H1 (cell line): ENCODE measurements around the gene CPE.

Source experiments
- CHD2 ChIP-seq: IDR thresholded peaks from 2 replicates; pipeline ENCODE4 v1.6.1; 2012; ENCODE audit warnings: low read length, improper control_type of control experiment
- CTCF ChIP-seq, 3 experiments: IDR thresholded peaks; 1 replicate in 2 of 3; 2 replicates in 1 of 3; pipeline versions ENCODE4 v1.5.1 to v1.6.1; 2011; ENCODE audit warnings: low read length in 3 of 3, mild to moderate bottlenecking in 3 of 3, inconsistent platforms in 2 of 3, low read depth in 1 of 3, moderate library complexity in 1 of 3; ENCODE audit not compliant: insufficient read depth in 1 of 3; ENCODE audit errors: control extremely low read depth in 1 of 3
- MAX ChIP-seq: IDR thresholded peaks from 2 replicates; pipeline ENCODE4 v1.6.1; 2012; ENCODE audit warnings: inconsistent platforms
- RBBP5 ChIP-seq: IDR thresholded peaks from 2 replicates; pipeline ENCODE4 v1.7.1; 2012; ENCODE audit warnings: low read depth, mild to moderate bottlenecking, inconsistent platforms, low read length, moderate library complexity, borderline replicate concordance
- SP2 ChIP-seq: IDR thresholded peaks from 2 replicates; pipeline ENCODE4 v1.6.1; 2012; ENCODE audit warnings: mild to moderate bottlenecking, low read length, inconsistent platforms

- TF ChIP-seq CTCF (IDR thresholded peaks at IDR 0.05; ENCODE audit: control extremely low read depth in 1 of 3, insufficient read depth in 1 of 3, low read depth in 1 of 3, low read length in 3 of 3) (no peak), MAX (no peak), CHD2 (no peak), RBBP5 (no peak), SP2 (no peak)
Observed at GRCh38 chr4:165516281-165516833, 137.5 kb downstream of the CPE start.
